K562 (cell line): ENCODE measurements around the gene SBDS. TPM values are rescaled to one million over a fixed set of nuclear protein-coding genes. Genes with fewer than 3 reads are reported as not detected.
A peak's percentile ranks its signal among the peaks of the same experiment; 100 is the strongest.

Source experiments
- ARID4B ChIP-seq: sonication (generic); formaldehyde crosslinking; IDR thresholded peaks from 2 replicates; pipeline ENCODE4 v1.8.0; 2022; ENCODE audit warnings: mild to moderate bottlenecking, missing genetic modification reagents
- CBX5 ChIP-seq: IDR thresholded peaks from 2 replicates; pipeline ENCODE4 v1.6.1; 2014; ENCODE audit warnings: low read depth, borderline replicate concordance
- ETV1 ChIP-seq: fragments of 450-650 bp; conservative IDR thresholded peaks from 2 replicates; pipeline ENCODE4 v1.6.1; 2016; ENCODE audit warnings: missing genetic modification characterization, control low read depth, low read depth, missing compliant biosample characterization
- FOXO4 ChIP-seq: fragments of 450-650 bp; formaldehyde crosslinking; IDR thresholded peaks from 2 replicates; pipeline ENCODE4 v1.4.0; 2020; ENCODE audit warnings: mild to moderate bottlenecking, moderate library complexity
- IRF2 ChIP-seq: sonication (generic); formaldehyde crosslinking; IDR thresholded peaks from 2 replicates; pipeline ENCODE4 v1.8.1; 2022; ENCODE audit warnings: mild to moderate bottlenecking, missing genetic modification reagents
- KLF10 ChIP-seq: fragments of 250-450 bp; sonication (Bioruptor Pico); IDR thresholded peaks from 2 replicates; pipeline ENCODE4 v1.6.1; 2021; ENCODE audit warnings: matching md5 sums
- LCOR ChIP-seq: sonication (generic); formaldehyde crosslinking; IDR thresholded peaks from 2 replicates; pipeline ENCODE4 v1.8.0; 2022; ENCODE audit warnings: mild to moderate bottlenecking, missing genetic modification reagents
- PHB ChIP-seq: fragments of 250-450 bp; sonication (Bioruptor Pico); IDR thresholded peaks from 2 replicates; pipeline ENCODE4 v1.5.0; 2021
- PKNOX1 ChIP-seq: fragments of 450-650 bp; IDR thresholded peaks from 2 replicates; pipeline ENCODE4 v1.6.1; 2016
- XRCC4 ChIP-seq: IDR thresholded peaks from one replicate; pipeline ENCODE4 v1.6.1; 2011; ENCODE audit not compliant: insufficient read depth, insufficient read length; ENCODE audit errors: extremely low read depth
- ZNF165 ChIP-seq: fragments of 250-450 bp; sonication (Bioruptor Pico); IDR thresholded peaks from 2 replicates; pipeline ENCODE4 v1.4.0; 2020; ENCODE audit warnings: borderline replicate concordance
- ZNF695 ChIP-seq: fragments of 450-650 bp; formaldehyde crosslinking; IDR thresholded peaks from 2 replicates; pipeline ENCODE4 v1.4.0; 2020; ENCODE audit warnings: mild to moderate bottlenecking, moderate library complexity
- polyA plus RNA-seq, 8 experiments: library from polyadenylated mRNA; depleted of rRNA in 4 of 8; stranded (reverse) in 5 of 8; unstranded in 3 of 8; fragments of >200 nt; fragmentation: Nextera tagmentation in 2 of 8; fragmentation: Illumina TruSeq in 1 of 8; extraction: Ambion mirVana in 2 of 8; extraction: Trizol in 1 of 8; gene quantifications; 2 replicates each; pipeline versions ENCODE4 v1.2.1 to v1.2.3, GENCODE V29; 2011 to 2014; ENCODE audit warnings: inconsistent platforms in 1 of 8, missing spikeins in 1 of 8
- total RNA-seq, 7 experiments: library from RNA; depleted of rRNA in 6 of 7; stranded (reverse); fragments of >200 nt in 6 of 7; fragmentation: Illumina TruSeq in 2 of 7; extraction: Trizol in 2 of 7; gene quantifications; 2 replicates each; pipeline versions ENCODE4 v1.2.1 to v1.2.3, GENCODE V29; 2011 to 2021; ENCODE audit warnings: low replicate concordance in 1 of 7
- TF ChIP-seq, protein P1 (sequence below), 2 experiments: fragments of 450-650 bp; IDR thresholded peaks; 2 replicates each; pipeline ENCODE4 v1.6.1; 2018; ENCODE audit warnings: mild to moderate bottlenecking in 2 of 2, low read depth in 1 of 2; ENCODE audit not compliant: partially characterized antibody in 2 of 2
- TF ChIP-seq, protein P2 (sequence below): fragments of 200-800 bp; sonication (Bioruptor generic); IDR thresholded peaks from 2 replicates; pipeline ENCODE4 v1.6.1; 2017; ENCODE audit warnings: missing genetic modification characterization, missing compliant biosample characterization

The SBDS gene
- total and polyA plus RNA-seq, 9 of the 15 experiments (the other 6 are each of a cell fraction or from before 2014, with no cell fraction given): 105 to 174 (median 117) TPM

DNA sequence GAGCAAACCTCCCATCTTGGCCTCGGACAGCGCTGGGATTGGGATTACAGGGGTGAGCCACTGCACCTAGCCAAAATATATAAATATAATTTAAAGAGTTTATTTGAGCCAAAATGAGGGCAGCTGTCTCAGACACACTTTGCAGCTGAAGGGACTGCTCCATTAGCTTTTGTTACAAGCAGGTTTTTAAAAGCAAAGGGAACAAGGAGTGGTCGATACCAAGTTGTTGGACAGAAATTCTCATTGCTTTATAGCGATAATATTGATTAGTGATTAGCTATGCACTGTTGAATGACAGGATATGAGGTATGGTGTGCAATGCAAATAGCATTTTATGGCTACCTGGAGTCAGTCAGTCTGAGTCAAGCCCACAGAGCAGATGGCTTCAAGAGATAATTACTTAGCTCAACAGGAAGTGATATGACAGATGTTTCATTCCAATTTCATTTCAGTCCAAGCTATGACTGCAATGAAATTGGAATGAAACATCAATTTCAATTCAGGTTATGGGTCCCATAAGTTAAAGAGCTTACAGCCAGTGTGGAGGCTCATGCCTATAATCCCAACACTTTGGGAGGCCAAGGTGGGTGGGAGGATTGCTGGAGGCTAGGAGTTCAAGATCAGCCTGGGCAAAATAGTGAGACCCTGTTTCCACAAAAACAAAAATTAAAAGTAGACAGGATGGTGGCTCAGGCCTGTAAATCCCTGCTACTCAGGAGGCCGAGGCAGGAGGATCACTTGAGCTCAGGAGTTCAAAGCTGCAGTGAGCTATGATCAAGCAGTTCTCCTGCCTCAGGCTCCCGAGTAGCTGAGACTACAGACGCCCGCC, 24.4 kb upstream of the SBDS start (continued):
- no peak for TF ChIP-seq ZNF695 (CRISPR knock-in tag)
- TF ChIP-seq ZNF165 (CRISPR knock-in tag): no peak
- TF ChIP-seq LCOR (CRISPR knock-in tag): 0 out of 2 replicates have a peak, but pooled peaks have one; percentile 54
- TF ChIP-seq CBX5: no peak
- TF ChIP-seq ETV1 (tag): peak; percentile 92
- TF ChIP-seq PKNOX1: peak; percentile 93
- TF ChIP-seq ARID4B: no peak
- TF ChIP-seq XRCC4: no peak
- TF ChIP-seq, protein P1, sequence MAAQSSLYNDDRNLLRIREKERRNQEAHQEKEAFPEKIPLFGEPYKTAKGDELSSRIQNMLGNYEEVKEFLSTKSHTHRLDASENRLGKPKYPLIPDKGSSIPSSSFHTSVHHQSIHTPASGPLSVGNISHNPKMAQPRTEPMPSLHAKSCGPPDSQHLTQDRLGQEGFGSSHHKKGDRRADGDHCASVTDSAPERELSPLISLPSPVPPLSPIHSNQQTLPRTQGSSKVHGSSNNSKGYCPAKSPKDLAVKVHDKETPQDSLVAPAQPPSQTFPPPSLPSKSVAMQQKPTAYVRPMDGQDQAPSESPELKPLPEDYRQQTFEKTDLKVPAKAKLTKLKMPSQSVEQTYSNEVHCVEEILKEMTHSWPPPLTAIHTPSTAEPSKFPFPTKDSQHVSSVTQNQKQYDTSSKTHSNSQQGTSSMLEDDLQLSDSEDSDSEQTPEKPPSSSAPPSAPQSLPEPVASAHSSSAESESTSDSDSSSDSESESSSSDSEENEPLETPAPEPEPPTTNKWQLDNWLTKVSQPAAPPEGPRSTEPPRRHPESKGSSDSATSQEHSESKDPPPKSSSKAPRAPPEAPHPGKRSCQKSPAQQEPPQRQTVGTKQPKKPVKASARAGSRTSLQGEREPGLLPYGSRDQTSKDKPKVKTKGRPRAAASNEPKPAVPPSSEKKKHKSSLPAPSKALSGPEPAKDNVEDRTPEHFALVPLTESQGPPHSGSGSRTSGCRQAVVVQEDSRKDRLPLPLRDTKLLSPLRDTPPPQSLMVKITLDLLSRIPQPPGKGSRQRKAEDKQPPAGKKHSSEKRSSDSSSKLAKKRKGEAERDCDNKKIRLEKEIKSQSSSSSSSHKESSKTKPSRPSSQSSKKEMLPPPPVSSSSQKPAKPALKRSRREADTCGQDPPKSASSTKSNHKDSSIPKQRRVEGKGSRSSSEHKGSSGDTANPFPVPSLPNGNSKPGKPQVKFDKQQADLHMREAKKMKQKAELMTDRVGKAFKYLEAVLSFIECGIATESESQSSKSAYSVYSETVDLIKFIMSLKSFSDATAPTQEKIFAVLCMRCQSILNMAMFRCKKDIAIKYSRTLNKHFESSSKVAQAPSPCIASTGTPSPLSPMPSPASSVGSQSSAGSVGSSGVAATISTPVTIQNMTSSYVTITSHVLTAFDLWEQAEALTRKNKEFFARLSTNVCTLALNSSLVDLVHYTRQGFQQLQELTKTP (IDR thresholded peaks at IDR 0.05; ENCODE audit: low read depth in 1 of 2, partially characterized antibody in 2 of 2): peak in 1 of 2 experiments; percentile 27
- TF ChIP-seq IRF2 (CRISPR knock-in tag): no peak
- no peak for TF ChIP-seq KLF10 (CRISPR knock-in tag)
- no peak for TF ChIP-seq FOXO4 (CRISPR knock-in tag)
- TF ChIP-seq, protein P2, sequence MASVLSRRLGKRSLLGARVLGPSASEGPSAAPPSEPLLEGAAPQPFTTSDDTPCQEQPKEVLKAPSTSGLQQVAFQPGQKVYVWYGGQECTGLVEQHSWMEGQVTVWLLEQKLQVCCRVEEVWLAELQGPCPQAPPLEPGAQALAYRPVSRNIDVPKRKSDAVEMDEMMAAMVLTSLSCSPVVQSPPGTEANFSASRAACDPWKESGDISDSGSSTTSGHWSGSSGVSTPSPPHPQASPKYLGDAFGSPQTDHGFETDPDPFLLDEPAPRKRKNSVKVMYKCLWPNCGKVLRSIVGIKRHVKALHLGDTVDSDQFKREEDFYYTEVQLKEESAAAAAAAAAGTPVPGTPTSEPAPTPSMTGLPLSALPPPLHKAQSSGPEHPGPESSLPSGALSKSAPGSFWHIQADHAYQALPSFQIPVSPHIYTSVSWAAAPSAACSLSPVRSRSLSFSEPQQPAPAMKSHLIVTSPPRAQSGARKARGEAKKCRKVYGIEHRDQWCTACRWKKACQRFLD (CRISPR knock-in tag): 0 out of 2 replicates have a peak, but pooled peaks have one; percentile 29
- no peak for TF ChIP-seq PHB (CRISPR knock-in tag)
